Liver (tissue), 9 donors: ENCODE results near the gene LENG9. TPM values are rescaled to one million over a fixed set of nuclear protein-coding genes. Genes with fewer than 3 reads are reported as not detected.

Source experiments
- DNase-seq: peaks from one replicate; pipeline ENCODE4 v3.0.0-alpha.2; 2017; ENCODE audit warnings: low spot score
- H3K27ac ChIP-seq, 2 donors: one replicate each; pipeline ENCODE4 v1.7.0; 2013; ENCODE audit warnings: inconsistent platforms in 2 of 2, low read length in 2 of 2, control low read depth in 1 of 2, low read depth in 1 of 2, mild to moderate bottlenecking in 1 of 2
- H3K27me3 ChIP-seq, 4 donors: one replicate each; pipeline versions ENCODE4 v1.6.1 to v1.7.0; 2013; ENCODE audit warnings: low read length in 3 of 4, inconsistent platforms in 1 of 4, mild to moderate bottlenecking in 1 of 4, moderate library complexity in 1 of 4; ENCODE audit not compliant: control insufficient read depth in 4 of 4, insufficient read depth in 4 of 4
- H3K36me3 ChIP-seq, 4 donors: one replicate each; pipeline versions ENCODE4 v1.6.1 to v1.7.0; 2013; ENCODE audit warnings: low read length in 3 of 4, mild to moderate bottlenecking in 3 of 4, low read depth in 1 of 4, moderate library complexity in 1 of 4; ENCODE audit not compliant: control insufficient read depth in 4 of 4, insufficient read depth in 3 of 4
- H3K4me1 ChIP-seq, 4 donors: one replicate each; pipeline versions ENCODE4 v1.6.1 to v1.7.0; 2013; ENCODE audit warnings: low read length in 3 of 4, mild to moderate bottlenecking in 3 of 4, moderate library complexity in 1 of 4; ENCODE audit not compliant: control insufficient read depth in 4 of 4, insufficient read depth in 4 of 4
- H3K4me3 ChIP-seq, 3 donors: one replicate each; pipeline versions ENCODE4 v1.6.1 to v1.7.0; 2013; ENCODE audit warnings: low read length in 3 of 3, control low read depth in 1 of 3, low read depth in 1 of 3, mild to moderate bottlenecking in 1 of 3
- H3K9ac ChIP-seq, 2 donors: one replicate each; pipeline ENCODE4 v1.7.0; 2013; ENCODE audit warnings: low read length in 2 of 2, mild to moderate bottlenecking in 2 of 2, moderate library complexity in 2 of 2, control low read depth in 1 of 2, low read depth in 1 of 2
- H3K9me3 ChIP-seq, 4 donors: one replicate each; pipeline versions ENCODE4 v1.6.1 to v1.7.0; 2013; ENCODE audit warnings: low read length in 3 of 4; ENCODE audit not compliant: control insufficient read depth in 4 of 4
- ATF3 ChIP-seq: IDR thresholded peaks from 2 replicates; pipeline ENCODE4 v1.6.1; 2016; ENCODE audit warnings: antibody characterized with exemption
- EGR1 ChIP-seq, 2 donors: IDR thresholded peaks; 2 replicates each; pipeline ENCODE4 v1.6.1; 2016 to 2018; ENCODE audit warnings: antibody characterized with exemption in 2 of 2, low read depth in 2 of 2
- FOXA1 ChIP-seq: IDR thresholded peaks from 2 replicates; pipeline ENCODE4 v1.6.1; 2016; ENCODE audit warnings: antibody characterized with exemption
- FOXA2 ChIP-seq: IDR thresholded peaks from 2 replicates; pipeline ENCODE4 v1.6.1; 2016; ENCODE audit warnings: antibody characterized with exemption
- GABPA ChIP-seq, 2 donors: IDR thresholded peaks in 1 of 2; conservative IDR thresholded peaks in 1 of 2; 2 replicates each; pipeline ENCODE4 v1.6.1; 2016; ENCODE audit warnings: antibody characterized with exemption in 2 of 2, mild to moderate bottlenecking in 1 of 2, moderate library complexity in 1 of 2
- HNF4A ChIP-seq, 2 donors: conservative IDR thresholded peaks; 2 replicates each; pipeline ENCODE4 v1.6.1; 2016; ENCODE audit warnings: antibody characterized with exemption in 2 of 2, mild to moderate bottlenecking in 2 of 2
- HNF4G ChIP-seq: IDR thresholded peaks from 2 replicates; pipeline ENCODE4 v1.6.1; 2016; ENCODE audit warnings: antibody characterized with exemption
- JUND ChIP-seq, 2 donors: IDR thresholded peaks; 2 replicates each; pipeline ENCODE4 v1.6.1; 2016; ENCODE audit warnings: antibody characterized with exemption in 2 of 2
- MAX ChIP-seq: IDR thresholded peaks from 2 replicates; pipeline ENCODE4 v1.6.1; 2016; ENCODE audit warnings: antibody characterized with exemption
- NR2F2 ChIP-seq: IDR thresholded peaks from 2 replicates; pipeline ENCODE4 v1.6.1; 2016; ENCODE audit warnings: antibody characterized with exemption
- RAD21 ChIP-seq, 2 donors: IDR thresholded peaks; 2 replicates each; pipeline ENCODE4 v1.6.1; 2016; ENCODE audit warnings: antibody characterized with exemption in 2 of 2, mild to moderate bottlenecking in 2 of 2
- REST ChIP-seq: IDR thresholded peaks from 2 replicates; pipeline ENCODE4 v1.6.1; 2016; ENCODE audit warnings: antibody characterized with exemption, mild to moderate bottlenecking
- RXRA ChIP-seq, 2 donors: IDR thresholded peaks; 2 replicates each; pipeline ENCODE4 v1.6.1; 2017 to 2018; ENCODE audit warnings: antibody characterized with exemption in 2 of 2, mild to moderate bottlenecking in 1 of 2
- SP1 ChIP-seq: IDR thresholded peaks from 2 replicates; pipeline ENCODE4 v1.6.1; 2018; ENCODE audit warnings: antibody characterized with exemption, mild to moderate bottlenecking
- TAF1 ChIP-seq: conservative IDR thresholded peaks from 2 replicates; pipeline ENCODE4 v1.6.1; 2016; ENCODE audit warnings: antibody characterized with exemption, mild to moderate bottlenecking
- YY1 ChIP-seq: IDR thresholded peaks from 2 replicates; pipeline ENCODE4 v1.6.1; 2016; ENCODE audit warnings: antibody characterized with exemption, mild to moderate bottlenecking
- WGBS: extraction: QIAGEN DNeasy Blood & Tissue Kit; methylation state at CpG from one replicate; pipeline ENCODE4 v1.1.7; 2013; 5-methylcytosine and 5-hydroxymethylcytosine counted together
- polyA plus RNA-seq, 2 donors: library from polyadenylated mRNA; stranded (reverse) in 1 of 2; unstranded in 1 of 2; fragments of 200-250 nt in 1 of 2; fragments of >200 nt in 1 of 2; fragmentation: Nextera tagmentation in 1 of 2; extraction: Ambion mirVana in 1 of 2; gene quantifications; one replicate each; pipeline versions ENCODE4 v1.2.1 to v1.2.3, GENCODE V29; 2013 to 2015
- total RNA-seq, 2 donors: library from RNA; depleted of rRNA; stranded (reverse); fragments of >200 nt; gene quantifications; one replicate each; pipeline ENCODE4 v1.2.3, GENCODE V29; 2014
- TF ChIP-seq, protein P1 (sequence below): fragments of 150-350 bp; IDR thresholded peaks from 2 replicates; pipeline ENCODE4 v1.5.1; 2017; ENCODE audit warnings: improper control_type of control experiment, low read depth, low read length; ENCODE audit not compliant: missing input control
- TF ChIP-seq, protein P2 (sequence below): IDR thresholded peaks from 2 replicates; pipeline ENCODE4 v1.6.1; 2016; ENCODE audit warnings: antibody characterized with exemption
- donor health status: healthy.
- donor health status: healthy.
- donor health status: healthy.
- donor health status: healthy.
- donor health status: healthy.

LENG9 gene
- total and polyA plus RNA-seq, 4 donors: 0.19 to 6.9 (median 2.0) TPM

- Histone ChIP-seq H3K27me3 (no peaks in the 10 kb centered on the region), H3K4me1 (peaks cover 5 to 22% (median 15%) of the 10 kb centered on the region in 4 donors), H3K36me3 (peaks cover 38 to 69% (median 54%) of the 10 kb centered on the region in 4 donors), H3K4me3 (no peak overlapping the region), H3K9me3 (no peaks in the 10 kb centered on the region), H3K27ac (no peak overlapping the region), H3K9ac (no peak overlapping the region)
- no peak for DNase-seq
- 86% methylated on average over 16 of the region's 16 CpGs for WGBS
- TF ChIP-seq FOXA1: no peak
- no peak for TF ChIP-seq GABPA (IDR thresholded peaks at IDR 0.05 in 1 of 2, conservative IDR thresholded peaks at IDR 0.05 in 1 of 2)
- TF ChIP-seq YY1: no peak
- no peak for TF ChIP-seq MAX
- TF ChIP-seq RAD21 (IDR thresholded peaks at IDR 0.05): no peak
- no peak for TF ChIP-seq RXRA (IDR thresholded peaks at IDR 0.05)
- TF ChIP-seq NR2F2: no peak
- TF ChIP-seq, protein P1, sequence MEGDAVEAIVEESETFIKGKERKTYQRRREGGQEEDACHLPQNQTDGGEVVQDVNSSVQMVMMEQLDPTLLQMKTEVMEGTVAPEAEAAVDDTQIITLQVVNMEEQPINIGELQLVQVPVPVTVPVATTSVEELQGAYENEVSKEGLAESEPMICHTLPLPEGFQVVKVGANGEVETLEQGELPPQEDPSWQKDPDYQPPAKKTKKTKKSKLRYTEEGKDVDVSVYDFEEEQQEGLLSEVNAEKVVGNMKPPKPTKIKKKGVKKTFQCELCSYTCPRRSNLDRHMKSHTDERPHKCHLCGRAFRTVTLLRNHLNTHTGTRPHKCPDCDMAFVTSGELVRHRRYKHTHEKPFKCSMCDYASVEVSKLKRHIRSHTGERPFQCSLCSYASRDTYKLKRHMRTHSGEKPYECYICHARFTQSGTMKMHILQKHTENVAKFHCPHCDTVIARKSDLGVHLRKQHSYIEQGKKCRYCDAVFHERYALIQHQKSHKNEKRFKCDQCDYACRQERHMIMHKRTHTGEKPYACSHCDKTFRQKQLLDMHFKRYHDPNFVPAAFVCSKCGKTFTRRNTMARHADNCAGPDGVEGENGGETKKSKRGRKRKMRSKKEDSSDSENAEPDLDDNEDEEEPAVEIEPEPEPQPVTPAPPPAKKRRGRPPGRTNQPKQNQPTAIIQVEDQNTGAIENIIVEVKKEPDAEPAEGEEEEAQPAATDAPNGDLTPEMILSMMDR: no peak
- TF ChIP-seq, protein P2, sequence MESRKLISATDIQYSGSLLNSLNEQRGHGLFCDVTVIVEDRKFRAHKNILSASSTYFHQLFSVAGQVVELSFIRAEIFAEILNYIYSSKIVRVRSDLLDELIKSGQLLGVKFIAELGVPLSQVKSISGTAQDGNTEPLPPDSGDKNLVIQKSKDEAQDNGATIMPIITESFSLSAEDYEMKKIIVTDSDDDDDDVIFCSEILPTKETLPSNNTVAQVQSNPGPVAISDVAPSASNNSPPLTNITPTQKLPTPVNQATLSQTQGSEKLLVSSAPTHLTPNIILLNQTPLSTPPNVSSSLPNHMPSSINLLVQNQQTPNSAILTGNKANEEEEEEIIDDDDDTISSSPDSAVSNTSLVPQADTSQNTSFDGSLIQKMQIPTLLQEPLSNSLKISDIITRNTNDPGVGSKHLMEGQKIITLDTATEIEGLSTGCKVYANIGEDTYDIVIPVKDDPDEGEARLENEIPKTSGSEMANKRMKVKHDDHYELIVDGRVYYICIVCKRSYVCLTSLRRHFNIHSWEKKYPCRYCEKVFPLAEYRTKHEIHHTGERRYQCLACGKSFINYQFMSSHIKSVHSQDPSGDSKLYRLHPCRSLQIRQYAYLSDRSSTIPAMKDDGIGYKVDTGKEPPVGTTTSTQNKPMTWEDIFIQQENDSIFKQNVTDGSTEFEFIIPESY: no peak
- TF ChIP-seq JUND (IDR thresholded peaks at IDR 0.05): no peak
- TF ChIP-seq EGR1 (IDR thresholded peaks at IDR 0.05; ENCODE audit: low read depth in 2 of 2): no peak
- TF ChIP-seq SP1: no peak
- TF ChIP-seq HNF4A (conservative IDR thresholded peaks at IDR 0.05): no peak
- TF ChIP-seq REST: no peak
- no peak for TF ChIP-seq ATF3
- no peak for TF ChIP-seq TAF1
- TF ChIP-seq FOXA2: no peak
- no peak for TF ChIP-seq HNF4G
Measured at GRCh38 chr19:54459282-54460229, 4.0 kb downstream of the LENG9 start.
